ENCODE data around the gene PRIM1.
A peak's percentile ranks its signal among the peaks of the same experiment; 100 is the strongest.

PRIM1 gene

GRCh38 chr12:56723352-56723751 lies 28.8 kb downstream of the PRIM1 start:
- Histone ChIP-seq H3K23ac (ENCODE audit: low read length) (no peak overlapping the region), H2AFZ (ENCODE audit: insufficient read depth, low read length, poor library complexity) (no peak overlapping the region), H3K27me3 (ENCODE audit: insufficient read depth, low read length) (no peaks in the 10 kb centered on the region), H2BK5ac (ENCODE audit: low read depth, low read length, poor library complexity) (no peak overlapping the region), H3K9ac (ENCODE audit: low read length) (no peak overlapping the region), H4K12ac (ENCODE audit: low read depth, low read length) (no peak overlapping the region), H3K79me1 (ENCODE audit: low read length) (peaks cover 14% of the 10 kb centered on the region), H3K4ac (ENCODE audit: low read depth, low read length) (no peak overlapping the region), H3K14ac (ENCODE audit: low read length) (no peak overlapping the region), H3K36me3 (ENCODE audit: control insufficient read depth in 1 of 2, insufficient read depth in 2 of 2, low read length in 2 of 2) (peaks cover 16 to 32% of the 10 kb centered on the region in 2 experiments), H2AK5ac (ENCODE audit: low read length) (no peak overlapping the region), H3K9me3 (ENCODE audit: insufficient read depth, low read depth, low read length) (no peaks in the 10 kb centered on the region), H2BK12ac (ENCODE audit: low read length) (no peak overlapping the region), H3K27ac (ENCODE audit: low read depth, low read length) (no peak overlapping the region), H4K8ac (ENCODE audit: low read depth, low read length) (no peak overlapping the region), H4K91ac (ENCODE audit: low read depth, low read length) (no peak overlapping the region), H3K4me1 (ENCODE audit: control insufficient read depth in 1 of 2, insufficient read depth in 2 of 2, low read length in 2 of 2) (peaks cover 14 to 18% of the 10 kb centered on the region in 2 experiments), H3K4me2 (ENCODE audit: low read length) (peak overlapping the region; percentile 93), H2BK120ac (ENCODE audit: insufficient read depth, low read length, poor library complexity) (no peak overlapping the region), H3K79me2 (ENCODE audit: control insufficient read depth, insufficient read depth, low read length, poor library complexity) (peaks cover 27% of the 10 kb centered on the region), H3K4me3 (ENCODE audit: low read depth, low read length) (no peak overlapping the region), H3K18ac (ENCODE audit: low read length) (no peak overlapping the region)
- no peak for DNase-seq
- no CpG with 5 or more reads among the region's 3 CpGs for WGBS (ENCODE audit: extremely low coverage, insufficient coverage, insufficient read length)

GRCh38 chr12:56722832-56723231 lies 29.3 kb downstream of the PRIM1 start:
- peak overlapping the region; percentile 81 for H3K4ac ChIP-seq (ENCODE audit: low read depth, low read length)
- no peak overlapping the region for H3K23ac ChIP-seq (ENCODE audit: low read length)
- no peak overlapping the region for H2BK120ac ChIP-seq (ENCODE audit: insufficient read depth, low read length, poor library complexity)
- H2AFZ ChIP-seq (ENCODE audit: insufficient read depth, low read length, poor library complexity) = no peak overlapping the region
- no peaks in the 10 kb centered on the region for H3K27me3 ChIP-seq (ENCODE audit: insufficient read depth, low read length)
- H3K14ac ChIP-seq (ENCODE audit: low read length) = no peak overlapping the region
- H3K9ac ChIP-seq (ENCODE audit: low read length) = no peak overlapping the region
- H3K4me2 ChIP-seq (ENCODE audit: low read length) = peak overlapping the region; percentile 49
- no peak overlapping the region for H2AK5ac ChIP-seq (ENCODE audit: low read length)
- H4K8ac ChIP-seq (ENCODE audit: low read depth, low read length) = no peak overlapping the region
- no peaks in the 10 kb centered on the region for H3K9me3 ChIP-seq (ENCODE audit: insufficient read depth, low read depth, low read length)
- peak overlapping the region; percentile 85 for H3K27ac ChIP-seq (ENCODE audit: low read depth, low read length)
- no peak overlapping the region for H4K91ac ChIP-seq (ENCODE audit: low read depth, low read length)
- H3K18ac ChIP-seq (ENCODE audit: low read length) = no peak overlapping the region
- H3K79me2 ChIP-seq (ENCODE audit: control insufficient read depth, insufficient read depth, low read length, poor library complexity) = peaks cover 30% of the 10 kb centered on the region
- H3K79me1 ChIP-seq (ENCODE audit: low read length) = peaks cover 14% of the 10 kb centered on the region
- DNase-seq = peak; percentile 15 to 52
- no peak overlapping the region for H2BK12ac ChIP-seq (ENCODE audit: low read length)
- no peak overlapping the region for H4K12ac ChIP-seq (ENCODE audit: low read depth, low read length)
- no peak overlapping the region for H3K4me3 ChIP-seq (ENCODE audit: low read depth, low read length)
- WGBS (ENCODE audit: extremely low coverage, insufficient coverage, insufficient read length) = no CpG with 5 or more reads among the region's 4 CpGs
- H3K4me1 ChIP-seq (ENCODE audit: control insufficient read depth in 1 of 2, insufficient read depth in 2 of 2, low read length in 2 of 2) = peaks cover 14 to 18% of the 10 kb centered on the region in 2 experiments
- H3K36me3 ChIP-seq (ENCODE audit: control insufficient read depth in 1 of 2, insufficient read depth in 2 of 2, low read length in 2 of 2) = peaks cover 18 to 34% of the 10 kb centered on the region in 2 experiments
- H2BK5ac ChIP-seq (ENCODE audit: low read depth, low read length, poor library complexity) = no peak overlapping the region

GRCh38 chr12:56721721-56722120 lies 30.4 kb downstream of the PRIM1 start:
- Histone ChIP-seq H4K12ac (ENCODE audit: low read depth, low read length) (no peak overlapping the region), H3K79me2 (ENCODE audit: control insufficient read depth, insufficient read depth, low read length, poor library complexity) (peaks cover 30% of the 10 kb centered on the region), H3K23ac (ENCODE audit: low read length) (no peak overlapping the region), H3K4ac (ENCODE audit: low read depth, low read length) (peak overlapping the region; percentile 76), H2AK5ac (ENCODE audit: low read length) (no peak overlapping the region), H3K4me3 (ENCODE audit: low read depth, low read length) (no peak overlapping the region), H3K36me3 (ENCODE audit: control insufficient read depth in 1 of 2, insufficient read depth in 2 of 2, low read length in 2 of 2) (peaks cover 26 to 39% of the 10 kb centered on the region in 2 experiments), H4K91ac (ENCODE audit: low read depth, low read length) (no peak overlapping the region), H3K79me1 (ENCODE audit: low read length) (peaks cover 14% of the 10 kb centered on the region), H2BK5ac (ENCODE audit: low read depth, low read length, poor library complexity) (peak overlapping the region; percentile 17), H3K27me3 (ENCODE audit: insufficient read depth, low read length) (no peaks in the 10 kb centered on the region), H3K9ac (ENCODE audit: low read length) (no peak overlapping the region), H3K9me3 (ENCODE audit: insufficient read depth, low read depth, low read length) (no peaks in the 10 kb centered on the region), H3K14ac (ENCODE audit: low read length) (no peak overlapping the region), H2BK12ac (ENCODE audit: low read length) (no peak overlapping the region), H3K18ac (ENCODE audit: low read length) (no peak overlapping the region), H4K8ac (ENCODE audit: low read depth, low read length) (no peak overlapping the region), H3K27ac (ENCODE audit: low read depth, low read length) (peak overlapping the region; percentile 85), H2BK120ac (ENCODE audit: insufficient read depth, low read length, poor library complexity) (no peak overlapping the region), H3K4me1 (ENCODE audit: control insufficient read depth in 1 of 2, insufficient read depth in 2 of 2, low read length in 2 of 2) (peaks cover 14 to 18% of the 10 kb centered on the region in 2 experiments), H3K4me2 (ENCODE audit: low read length) (peak overlapping the region; percentile 51), H2AFZ (ENCODE audit: insufficient read depth, low read length, poor library complexity) (no peak overlapping the region)
- no CpG with 5 or more reads among the region's 2 CpGs for WGBS (ENCODE audit: extremely low coverage, insufficient coverage, insufficient read length)
- no peak for DNase-seq

GRCh38 chr12:56721216-56721615 lies 30.9 kb downstream of the PRIM1 start:
- H3K9ac ChIP-seq (ENCODE audit: low read length) = no peak overlapping the region
- H3K27ac ChIP-seq (ENCODE audit: low read depth, low read length) = peak overlapping the region; percentile 85
- no peaks in the 10 kb centered on the region for H3K9me3 ChIP-seq (ENCODE audit: insufficient read depth, low read depth, low read length)
- H2BK12ac ChIP-seq (ENCODE audit: low read length) = peak overlapping the region; percentile 18
- H3K18ac ChIP-seq (ENCODE audit: low read length) = peak overlapping the region; percentile 64
- WGBS (ENCODE audit: extremely low coverage, insufficient coverage, insufficient read length) = no CpG with 5 or more reads among the region's 2 CpGs
- peak overlapping the region; percentile 61 for H2BK5ac ChIP-seq (ENCODE audit: low read depth, low read length, poor library complexity)
- DNase-seq = peak in 1 of 2 donors; percentile 25
- H3K27me3 ChIP-seq (ENCODE audit: insufficient read depth, low read length) = no peaks in the 10 kb centered on the region
- H3K4ac ChIP-seq (ENCODE audit: low read depth, low read length) = peak overlapping the region; percentile 98
- H3K79me2 ChIP-seq (ENCODE audit: control insufficient read depth, insufficient read depth, low read length, poor library complexity) = peaks cover 30% of the 10 kb centered on the region
- H2AK5ac ChIP-seq (ENCODE audit: low read length) = no peak overlapping the region
- peaks cover 31 to 44% of the 10 kb centered on the region in 2 experiments for H3K36me3 ChIP-seq (ENCODE audit: control insufficient read depth in 1 of 2, insufficient read depth in 2 of 2, low read length in 2 of 2)
- H3K4me3 ChIP-seq (ENCODE audit: low read depth, low read length) = no peak overlapping the region
- H4K8ac ChIP-seq (ENCODE audit: low read depth, low read length) = peak overlapping the region; percentile 32
- peak overlapping the region; percentile 24 for H3K14ac ChIP-seq (ENCODE audit: low read length)
- peak overlapping the region; percentile 3 for H2AFZ ChIP-seq (ENCODE audit: insufficient read depth, low read length, poor library complexity)
- H3K4me1 ChIP-seq (ENCODE audit: control insufficient read depth in 1 of 2, insufficient read depth in 2 of 2, low read length in 2 of 2) = peaks cover 14 to 18% of the 10 kb centered on the region in 2 experiments
- H3K4me2 ChIP-seq (ENCODE audit: low read length) = peak overlapping the region; percentile 51
- H4K12ac ChIP-seq (ENCODE audit: low read depth, low read length) = no peak overlapping the region
- no peak overlapping the region for H2BK120ac ChIP-seq (ENCODE audit: insufficient read depth, low read length, poor library complexity)
- peak overlapping the region; percentile 39 for H4K91ac ChIP-seq (ENCODE audit: low read depth, low read length)
- peaks cover 14% of the 10 kb centered on the region for H3K79me1 ChIP-seq (ENCODE audit: low read length)
- H3K23ac ChIP-seq (ENCODE audit: low read length) = no peak overlapping the region
